HepG2 (cell line): Measurements from ENCODE around the gene ARHGEF4. TPM values are rescaled to one million over a fixed set of nuclear protein-coding genes. Genes with fewer than 3 reads are reported as not detected.

ENCODE experiments used
- ARID2 ChIP-seq: sonication (generic); formaldehyde crosslinking; IDR thresholded peaks from 2 replicates; pipeline ENCODE4 v1.8.1; 2022; ENCODE audit warnings: mild to moderate bottlenecking, missing genetic modification reagents, borderline replicate concordance
- BORCS8-MEF2B ChIP-seq: sonication (generic); formaldehyde crosslinking; IDR thresholded peaks from 2 replicates; pipeline ENCODE4 v1.8.0; 2022; ENCODE audit warnings: mild to moderate bottlenecking, missing genetic modification reagents
- FLYWCH1 ChIP-seq: sonication (generic); formaldehyde crosslinking; IDR thresholded peaks from 2 replicates; pipeline ENCODE4 v1.8.1; 2023; ENCODE audit warnings: mild to moderate bottlenecking, missing genetic modification reagents
- FOXA1 ChIP-seq, 2 experiments: fragments of 450-650 bp in 1 of 2; sonication (generic) in 1 of 2; formaldehyde crosslinking in 1 of 2; IDR thresholded peaks; 2 replicates each; pipeline versions ENCODE4 v1.4.0 to v1.6.1; 2016 to 2020; ENCODE audit warnings: missing genetic modification reagents in 1 of 2
- FOXO4 ChIP-seq: sonication (generic); formaldehyde crosslinking; conservative IDR thresholded peaks from 2 replicates; pipeline ENCODE4 v1.8.1; 2023; ENCODE audit warnings: missing genetic modification reagents
- GTF3A ChIP-seq: sonication (generic); formaldehyde crosslinking; conservative IDR thresholded peaks from 2 replicates; pipeline ENCODE4 v1.4.0; 2020; ENCODE audit warnings: mild to moderate bottlenecking, missing genetic modification reagents
- GZF1 ChIP-seq: sonication (generic); formaldehyde crosslinking; IDR thresholded peaks from 2 replicates; pipeline ENCODE4 v1.5.1; 2020; ENCODE audit warnings: mild to moderate bottlenecking, missing genetic modification reagents
- HCFC1 ChIP-seq: fragments of 150-350 bp; IDR thresholded peaks from 2 replicates; pipeline ENCODE4 v1.6.1; 2014; ENCODE audit warnings: low read depth, low read length
- IRX3 ChIP-seq: sonication (generic); formaldehyde crosslinking; IDR thresholded peaks from 2 replicates; pipeline ENCODE4 v1.8.1; 2023; ENCODE audit warnings: mild to moderate bottlenecking, low read depth, missing genetic modification reagents, borderline replicate concordance
- KDM4B ChIP-seq: sonication (generic); formaldehyde crosslinking; IDR thresholded peaks from 2 replicates; pipeline ENCODE4 v1.4.0; 2020; ENCODE audit warnings: missing genetic modification reagents
- MYNN ChIP-seq: sonication (generic); formaldehyde crosslinking; IDR thresholded peaks from 2 replicates; pipeline ENCODE4 v1.4.0; 2020; ENCODE audit warnings: mild to moderate bottlenecking, low read depth, missing genetic modification reagents
- NFRKB ChIP-seq: fragments of 450-650 bp; IDR thresholded peaks from 2 replicates; pipeline ENCODE4 v1.6.1; 2017
- PRDM10 ChIP-seq: sonication (generic); formaldehyde crosslinking; IDR thresholded peaks from 2 replicates; pipeline ENCODE4 v1.4.0; 2020; ENCODE audit warnings: low read depth, missing genetic modification reagents
- SATB2 ChIP-seq: sonication (generic); formaldehyde crosslinking; IDR thresholded peaks from 2 replicates; pipeline ENCODE4 v1.5.0; 2020; ENCODE audit warnings: missing genetic modification reagents
- SP5 ChIP-seq: IDR thresholded peaks from 2 replicates; pipeline ENCODE4 v1.6.1; 2016; ENCODE audit warnings: low read depth, borderline replicate concordance
- polyA plus RNA-seq, 8 experiments: library from polyadenylated mRNA; depleted of rRNA in 3 of 8; stranded (reverse) in 7 of 8; unstranded in 1 of 8; fragments of >200 nt; fragmentation: Illumina TruSeq in 4 of 8; extraction: Trizol in 4 of 8; gene quantifications; 2 replicates each; pipeline versions ENCODE4 v1.2.1 to v1.2.3, GENCODE V29; 2011 to 2016; ENCODE audit warnings: low read depth in 4 of 8, missing spikeins in 1 of 8, mixed read lengths in 1 of 8; ENCODE audit not compliant: insufficient read depth in 1 of 8
- total RNA-seq, 5 experiments: library from RNA; depleted of rRNA; stranded (reverse); fragments of >200 nt; fragmentation: Illumina TruSeq; extraction: Trizol; gene quantifications; 2 replicates each; pipeline ENCODE4 v1.2.3, GENCODE V29; 2016; ENCODE audit warnings: low read depth in 1 of 5
- TF ChIP-seq, protein P1 (sequence below): sonication (generic); formaldehyde crosslinking; IDR thresholded peaks from 2 replicates; pipeline ENCODE4 v1.5.1; 2020; ENCODE audit warnings: mild to moderate bottlenecking, missing genetic modification reagents, moderate library complexity
- TF ChIP-seq, protein P2 (sequence below): IDR thresholded peaks from 2 replicates; pipeline ENCODE4 v1.6.1; 2016; ENCODE audit warnings: missing genetic modification reagents, missing compliant biosample characterization
- TF ChIP-seq, protein P3 (sequence below): sonication (generic); formaldehyde crosslinking; IDR thresholded peaks from 2 replicates; pipeline ENCODE4 v1.4.0; 2020; ENCODE audit warnings: mild to moderate bottlenecking, low read depth, missing genetic modification reagents

ARHGEF4 gene
- total and polyA plus RNA-seq, 2 of the 13 experiments (the other 11 are each of a cell fraction or from before 2014, with no cell fraction given) = 0.11 to 0.13 TPM

DNA sequence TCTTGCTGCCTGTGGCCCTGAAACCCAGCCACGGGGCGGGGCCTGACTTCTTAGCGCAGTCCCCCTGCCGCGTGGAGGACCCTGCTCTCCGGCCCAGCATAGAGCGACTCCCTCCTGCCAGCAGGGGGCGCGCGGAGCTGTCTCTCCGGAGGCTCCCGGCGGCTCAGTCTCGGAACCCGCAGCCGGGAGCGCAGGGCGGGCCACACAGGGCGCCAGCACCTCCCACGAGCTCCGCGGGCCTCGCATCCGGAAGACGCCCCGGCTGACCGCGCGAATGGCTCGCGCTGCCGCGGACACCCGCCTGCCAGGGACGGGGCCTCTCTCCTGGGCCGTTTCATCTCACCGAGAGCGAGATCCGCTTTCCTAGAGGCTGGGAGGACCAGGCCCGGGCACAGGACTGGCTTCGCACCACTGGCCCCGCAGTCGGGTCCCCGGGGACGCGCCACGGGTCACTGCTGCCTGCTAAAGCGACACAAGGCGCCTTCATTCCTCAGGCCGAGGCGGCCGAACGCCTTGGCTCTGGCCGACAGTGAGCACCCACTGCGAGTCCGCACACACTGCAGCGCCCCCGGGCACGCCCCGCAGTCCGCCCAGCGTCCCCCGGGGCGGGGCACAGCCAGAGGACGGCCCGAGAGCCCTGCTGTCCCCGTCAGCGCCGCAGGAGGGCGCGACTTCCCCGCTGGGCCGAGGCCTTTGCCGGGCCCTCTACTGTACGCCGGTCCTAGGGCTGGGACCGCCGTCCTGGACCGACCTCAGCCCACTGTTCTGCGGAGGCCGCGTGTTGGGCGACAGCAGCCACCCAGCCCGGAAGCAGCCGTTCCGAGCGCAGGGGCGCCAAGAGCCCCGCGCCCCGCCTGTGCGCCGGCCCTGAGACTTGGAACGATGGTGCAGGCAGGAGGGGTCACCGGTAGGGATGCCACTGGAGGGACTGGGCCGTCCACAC lies 39.0 kb upstream of the ARHGEF4 start (continued):
- TF ChIP-seq FOXO4 (CRISPR knock-in tag) (peak; percentile 92; the same call in 1 of the 2 replicates), HCFC1 (no peak), MYNN (CRISPR knock-in tag) (no peak), BORCS8-MEF2B (CRISPR knock-in tag) (peak; percentile 96), ARID2 (no peak), KDM4B (CRISPR knock-in tag) (no peak), GTF3A (no peak), SP5 (CRISPR knock-in tag) (peak; percentile 74), PRDM10 (CRISPR knock-in tag) (no peak), GZF1 (no peak), SATB2 (0 out of 2 replicates have a peak, but pooled peaks have one; percentile 38), IRX3 (CRISPR knock-in tag) (no peak), FLYWCH1 (0 out of 2 replicates have a peak, but pooled peaks have one; percentile 34), FOXA1 (IDR thresholded peaks at IDR 0.05) (no peak), FOXA1 (CRISPR knock-in tag; IDR thresholded peaks at IDR 0.05) (no peak), NFRKB (no peak)
- TF ChIP-seq, protein P1, sequence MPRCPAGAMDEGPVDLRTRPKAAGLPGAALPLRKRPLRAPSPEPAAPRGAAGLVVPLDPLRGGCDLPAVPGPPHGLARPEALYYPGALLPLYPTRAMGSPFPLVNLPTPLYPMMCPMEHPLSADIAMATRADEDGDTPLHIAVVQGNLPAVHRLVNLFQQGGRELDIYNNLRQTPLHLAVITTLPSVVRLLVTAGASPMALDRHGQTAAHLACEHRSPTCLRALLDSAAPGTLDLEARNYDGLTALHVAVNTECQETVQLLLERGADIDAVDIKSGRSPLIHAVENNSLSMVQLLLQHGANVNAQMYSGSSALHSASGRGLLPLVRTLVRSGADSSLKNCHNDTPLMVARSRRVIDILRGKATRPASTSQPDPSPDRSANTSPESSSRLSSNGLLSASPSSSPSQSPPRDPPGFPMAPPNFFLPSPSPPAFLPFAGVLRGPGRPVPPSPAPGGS (CRISPR knock-in tag) = peak; percentile 96
- TF ChIP-seq, protein P2, sequence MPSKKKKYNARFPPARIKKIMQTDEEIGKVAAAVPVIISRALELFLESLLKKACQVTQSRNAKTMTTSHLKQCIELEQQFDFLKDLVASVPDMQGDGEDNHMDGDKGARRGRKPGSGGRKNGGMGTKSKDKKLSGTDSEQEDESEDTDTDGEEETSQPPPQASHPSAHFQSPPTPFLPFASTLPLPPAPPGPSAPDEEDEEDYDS (CRISPR knock-in tag) = peak; percentile 18; the same call in 1 of the 2 replicates
- TF ChIP-seq, protein P3, sequence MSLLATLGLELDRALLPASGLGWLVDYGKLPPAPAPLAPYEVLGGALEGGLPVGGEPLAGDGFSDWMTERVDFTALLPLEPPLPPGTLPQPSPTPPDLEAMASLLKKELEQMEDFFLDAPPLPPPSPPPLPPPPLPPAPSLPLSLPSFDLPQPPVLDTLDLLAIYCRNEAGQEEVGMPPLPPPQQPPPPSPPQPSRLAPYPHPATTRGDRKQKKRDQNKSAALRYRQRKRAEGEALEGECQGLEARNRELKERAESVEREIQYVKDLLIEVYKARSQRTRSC (CRISPR knock-in tag) = no peak
